Endothelial cell of umbilical vein (primary cell): ENCODE measurements around the gene RAB18. TPM values are rescaled to one million over a fixed set of nuclear protein-coding genes. Genes with fewer than 3 reads are reported as not detected.

Source experiments
- BruUV-seq: library from RNA; stranded (reverse); fragments of 400-500 nt; replicated peaks from 2 replicates; lab custom pipeline; 2021; lab: Mats Ljungman, UMichigan
- CTCF ChIA-PET: fragments of 300-600, 350-600 bp; sonication (Branson Sonifier 250); formaldehyde crosslinking; loops from one replicate; lab custom pipeline; 2021; ENCODE audit warnings: antibody characterized with exemption, inconsistent platforms; lab: Charles Lee
- POLR2A ChIA-PET: fragments of 300-600, 350-600 bp; sonication (Branson Sonifier 250); formaldehyde crosslinking; loops from one replicate; lab custom pipeline; 2021; ENCODE audit warnings: antibody characterized with exemption, inconsistent platforms; lab: Charles Lee
- DNase-seq: peaks from one replicate; pipeline ENCODE4 v3.0.0-alpha.2; 2011; ENCODE audit warnings: low read depth, low spot score
- FAIRE-seq: peaks from 2 replicates; lab custom pipeline; 2011; peaks lifted over from hg19 to GRCh38; lab: Jason Lieb, UNC
- H2AFZ ChIP-seq: 2 replicates; pipeline ENCODE4 v1.6.0; 2012; ENCODE audit warnings: low read depth, low read length, control low read depth, inconsistent platforms
- H3K27ac ChIP-seq: 2 replicates; pipeline ENCODE4 v1.5.1; 2011; ENCODE audit warnings: low read depth, mild to moderate bottlenecking, control low read depth, low read length, moderate library complexity; ENCODE audit not compliant: insufficient read depth
- H3K27me3 ChIP-seq, 2 experiments: 2 replicates each; pipeline versions ENCODE4 v1.6.0 to v1.6.1; 2011; ENCODE audit warnings: low read length in 2 of 2, mixed read lengths in 1 of 2; ENCODE audit not compliant: control insufficient read depth in 2 of 2, insufficient read depth in 2 of 2
- H3K36me3 ChIP-seq, 2 experiments: 2 replicates in 1 of 2; 3 replicates in 1 of 2; pipeline ENCODE4 v1.5.1; 2011; ENCODE audit warnings: low read length in 2 of 2, mild to moderate bottlenecking in 1 of 2, moderate library complexity in 1 of 2; ENCODE audit not compliant: control insufficient read depth in 2 of 2, insufficient read depth in 2 of 2; ENCODE audit errors: extremely low read depth in 1 of 2
- H3K4me1 ChIP-seq: 3 replicates; pipeline ENCODE4 v1.5.1; 2011; ENCODE audit warnings: mild to moderate bottlenecking, low read length; ENCODE audit not compliant: control insufficient read depth, insufficient read depth; ENCODE audit errors: extremely low read depth
- H3K4me2 ChIP-seq: 2 replicates; pipeline ENCODE4 v1.6.1; 2011; ENCODE audit warnings: low read length, control low read depth, mixed read lengths; ENCODE audit not compliant: insufficient read depth
- H3K4me3 ChIP-seq, 3 experiments: fragments of 200-600 bp in 1 of 3; sonication (generic), shearing (Covaris generic) in 1 of 3; replicated peaks in 1 of 3; 2 replicates each; pipeline ENCODE4 v1.5.1; 2011 to 2016; ENCODE audit warnings: control low read depth in 3 of 3, low read length in 3 of 3, mild to moderate bottlenecking in 2 of 3, inconsistent platforms in 1 of 3, low read depth in 1 of 3, moderate library complexity in 1 of 3; ENCODE audit not compliant: insufficient read depth in 1 of 3
- H3K79me2 ChIP-seq: 2 replicates; pipeline ENCODE4 v1.6.0; 2012; ENCODE audit warnings: low read length, inconsistent platforms; ENCODE audit not compliant: control insufficient read depth, insufficient read depth
- H3K9ac ChIP-seq: replicated peaks from 2 replicates; pipeline ENCODE3; 2011; ENCODE audit warnings: low read length, control low read depth; ENCODE audit not compliant: insufficient read depth; ENCODE audit errors: extremely low read depth
- H3K9me1 ChIP-seq: replicated peaks from 3 replicates; pipeline ENCODE4 v1.6.0; 2011; ENCODE audit warnings: mild to moderate bottlenecking, low read length; ENCODE audit not compliant: control insufficient read depth, insufficient read depth; ENCODE audit errors: extremely low read depth
- H3K9me3 ChIP-seq: replicated peaks from 2 replicates; pipeline ENCODE4 v1.5.1; 2012; ENCODE audit warnings: low read length, inconsistent platforms; ENCODE audit not compliant: control insufficient read depth, insufficient read depth
- H4K20me1 ChIP-seq: replicated peaks from 2 replicates; pipeline ENCODE3; 2011; ENCODE audit warnings: mild to moderate bottlenecking, low read length; ENCODE audit not compliant: control insufficient read depth, insufficient read depth; ENCODE audit errors: extremely low read depth
- EZH2 ChIP-seq: IDR thresholded peaks from 2 replicates; pipeline ENCODE4 v1.6.1; 2012; ENCODE audit warnings: borderline replicate concordance, low read depth, mild to moderate bottlenecking, moderate library complexity, low read length, inconsistent platforms; ENCODE audit not compliant: severe bottlenecking
- FOS ChIP-seq: IDR thresholded peaks from 2 replicates; pipeline ENCODE4 v1.6.1; 2011; ENCODE audit warnings: mild to moderate bottlenecking, low read length, moderate library complexity, borderline replicate concordance; ENCODE audit not compliant: insufficient read depth
- GATA2 ChIP-seq: IDR thresholded peaks from 2 replicates; pipeline ENCODE4 v1.7.0; 2011; ENCODE audit warnings: low read depth, mild to moderate bottlenecking, moderate library complexity, mixed read lengths, low read length; ENCODE audit not compliant: insufficient read length, insufficient read depth
- JUN ChIP-seq: IDR thresholded peaks from 2 replicates; pipeline ENCODE4 v1.6.1; 2011; ENCODE audit warnings: borderline replicate concordance, low read depth; ENCODE audit not compliant: insufficient read length, insufficient read depth
- MYC ChIP-seq: IDR thresholded peaks from one replicate; pipeline ENCODE4 v1.6.1; 2011; ENCODE audit warnings: mild to moderate bottlenecking, low read depth, low read length
- POLR2A ChIP-seq: IDR thresholded peaks from 2 replicates; pipeline ENCODE4 v1.6.1; 2012; ENCODE audit warnings: low read depth, mild to moderate bottlenecking, control low read depth, low read length
- POLR2AphosphoS5 ChIP-seq: IDR thresholded peaks from 2 replicates; pipeline ENCODE4 v1.6.1; 2012; ENCODE audit warnings: low read depth, mild to moderate bottlenecking, control low read depth, low read length, moderate library complexity; ENCODE audit not compliant: insufficient read depth
- dilution Hi-C: fragments of 300-500 bp; cut with MboI; formaldehyde crosslinking; loops from one replicate; pipeline ENCODE4 v1.15.0; 2019; ENCODE audit warnings: low sequenced_read_pairs; ENCODE audit not compliant: extremely low pct_ligation_motif_present
- intact Hi-C: fragments of 100-400 bp; cut with micrococcal nuclease; formaldehyde crosslinking; loops from one replicate; pipeline ENCODE4 v1.10.0; 2022
- polyA plus RNA-seq, 4 experiments: library from polyadenylated mRNA; depleted of rRNA in 3 of 4; stranded (reverse) in 3 of 4; unstranded in 1 of 4; fragments of >200 nt; gene quantifications; 2 replicates each; pipeline versions ENCODE4 v1.2.1 to v1.2.3, GENCODE V29; 2011 to 2012; ENCODE audit warnings: missing spikeins in 1 of 4
- total RNA-seq: library from RNA; stranded (reverse); gene quantifications from 2 replicates; pipeline ENCODE4 v1.2.3, GENCODE V29; 2021
- TF ChIP-seq, protein P1 (sequence below): IDR thresholded peaks from 2 replicates; pipeline ENCODE4 v1.6.1; 2011; ENCODE audit not compliant: insufficient read depth, insufficient read length
- TF ChIP-seq, protein P2 (sequence below), 2 donors: IDR thresholded peaks; 1 replicate in 1 of 2; 2 replicates in 1 of 2; pipeline ENCODE4 v1.5.1; 2011; ENCODE audit warnings: low read length in 2 of 2, mild to moderate bottlenecking in 2 of 2, moderate library complexity in 2 of 2, control low read depth in 1 of 2, inconsistent platforms in 1 of 2, low read depth in 1 of 2; ENCODE audit not compliant: insufficient read depth in 1 of 2; ENCODE audit errors: extremely low read depth in 1 of 2

The RAB18 gene
- total and polyA plus RNA-seq, 2 donors (not counting 3 experiments of a cell fraction or from before 2014, with no cell fraction given), result 20.4 to 108 TPM

DNA sequence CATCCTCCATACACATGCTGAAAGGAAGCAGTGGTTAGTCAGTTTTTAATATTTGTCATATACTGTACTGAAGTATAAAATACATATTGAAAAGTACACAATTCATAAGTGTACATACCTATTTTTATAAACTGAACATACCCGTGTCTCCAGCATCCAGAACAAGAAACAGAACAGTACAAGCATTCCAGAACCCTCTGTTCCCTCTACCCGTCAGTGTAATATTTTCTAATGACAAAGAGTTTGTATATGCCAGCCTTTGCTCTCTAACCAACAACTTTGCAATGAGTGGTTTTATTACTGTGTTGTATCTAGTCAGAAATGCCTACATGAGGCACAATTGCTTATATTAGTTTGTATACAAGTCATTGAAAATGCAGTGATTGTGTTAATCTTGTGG, 18.7 kb upstream of the RAB18 start:
- Histone ChIP-seq H3K9me1 (no peaks in the 10 kb centered on the region), H3K4me2 (no peak overlapping the region), H3K79me2 (no peaks in the 10 kb centered on the region), H3K36me3 (no peaks in the 10 kb centered on the region), H3K4me1 (no peaks in the 10 kb centered on the region), H3K27ac (no peak overlapping the region), H3K4me3 (no peak overlapping the region), H3K27me3 (peaks cover 0 to 2% of the 10 kb centered on the region in 2 experiments), H4K20me1 (no peaks in the 10 kb centered on the region), H3K9me3 (no peaks in the 10 kb centered on the region), H3K9ac (no peak overlapping the region), H2AFZ (no peak overlapping the region)
- POLR2A ChIA-PET, result no interaction called here
- intact Hi-C loops (no loop called here), dilution Hi-C loops (no loop called here)
- CTCF ChIA-PET, result no interaction called here
- TF ChIP-seq POLR2AphosphoS5 (no peak), MYC (no peak), GATA2 (no peak), EZH2 (no peak), FOS (no peak), JUN (no peak), POLR2A (no peak)
- TF ChIP-seq, protein P1, sequence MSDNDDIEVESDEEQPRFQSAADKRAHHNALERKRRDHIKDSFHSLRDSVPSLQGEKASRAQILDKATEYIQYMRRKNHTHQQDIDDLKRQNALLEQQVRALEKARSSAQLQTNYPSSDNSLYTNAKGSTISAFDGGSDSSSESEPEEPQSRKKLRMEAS, result no peak
- TF ChIP-seq, protein P2, sequence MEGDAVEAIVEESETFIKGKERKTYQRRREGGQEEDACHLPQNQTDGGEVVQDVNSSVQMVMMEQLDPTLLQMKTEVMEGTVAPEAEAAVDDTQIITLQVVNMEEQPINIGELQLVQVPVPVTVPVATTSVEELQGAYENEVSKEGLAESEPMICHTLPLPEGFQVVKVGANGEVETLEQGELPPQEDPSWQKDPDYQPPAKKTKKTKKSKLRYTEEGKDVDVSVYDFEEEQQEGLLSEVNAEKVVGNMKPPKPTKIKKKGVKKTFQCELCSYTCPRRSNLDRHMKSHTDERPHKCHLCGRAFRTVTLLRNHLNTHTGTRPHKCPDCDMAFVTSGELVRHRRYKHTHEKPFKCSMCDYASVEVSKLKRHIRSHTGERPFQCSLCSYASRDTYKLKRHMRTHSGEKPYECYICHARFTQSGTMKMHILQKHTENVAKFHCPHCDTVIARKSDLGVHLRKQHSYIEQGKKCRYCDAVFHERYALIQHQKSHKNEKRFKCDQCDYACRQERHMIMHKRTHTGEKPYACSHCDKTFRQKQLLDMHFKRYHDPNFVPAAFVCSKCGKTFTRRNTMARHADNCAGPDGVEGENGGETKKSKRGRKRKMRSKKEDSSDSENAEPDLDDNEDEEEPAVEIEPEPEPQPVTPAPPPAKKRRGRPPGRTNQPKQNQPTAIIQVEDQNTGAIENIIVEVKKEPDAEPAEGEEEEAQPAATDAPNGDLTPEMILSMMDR (IDR thresholded peaks at IDR 0.05; ENCODE audit: extremely low read depth in 1 of 2, insufficient read depth in 1 of 2, low read depth in 1 of 2, low read length in 2 of 2), result no peak
- FAIRE-seq (no peak), DNase-seq (no peak)
- no TSS peak for BruUV-seq
